IPS-15b (cell line): ENCODE measurements around the gene ATP13A2.
A peak's percentile ranks its signal among the peaks of the same experiment; 100 is the strongest.
"Not testable (repeated sequence)": the region's sequence is repeated elsewhere in the genome, so short reads cannot be mapped to it uniquely, and the experiment has no call there.

Source experiments
- H3K27me3 ChIP-seq: one replicate; pipeline ENCODE4 v1.6.1; 2013; ENCODE audit warnings: low read length; ENCODE audit not compliant: control insufficient read depth, insufficient read depth
- H3K36me3 ChIP-seq: one replicate; pipeline ENCODE4 v1.6.1; 2013; ENCODE audit warnings: low read length; ENCODE audit not compliant: control insufficient read depth, insufficient read depth
- H3K4me1 ChIP-seq: one replicate; pipeline ENCODE4 v1.6.1; 2013; ENCODE audit warnings: mild to moderate bottlenecking, low read length; ENCODE audit not compliant: control insufficient read depth, insufficient read depth
- H3K4me3 ChIP-seq: one replicate; pipeline ENCODE4 v1.5.1; 2013; ENCODE audit warnings: low read depth, low read length
- H3K9ac ChIP-seq: one replicate; pipeline ENCODE4 v1.6.1; 2013; ENCODE audit warnings: low read depth, mild to moderate bottlenecking, low read length
- H3K9me3 ChIP-seq: one replicate; pipeline ENCODE4 v1.6.1; 2013; ENCODE audit warnings: mild to moderate bottlenecking, low read length; ENCODE audit not compliant: control insufficient read depth, insufficient read depth

ATP13A2 gene

DNA sequence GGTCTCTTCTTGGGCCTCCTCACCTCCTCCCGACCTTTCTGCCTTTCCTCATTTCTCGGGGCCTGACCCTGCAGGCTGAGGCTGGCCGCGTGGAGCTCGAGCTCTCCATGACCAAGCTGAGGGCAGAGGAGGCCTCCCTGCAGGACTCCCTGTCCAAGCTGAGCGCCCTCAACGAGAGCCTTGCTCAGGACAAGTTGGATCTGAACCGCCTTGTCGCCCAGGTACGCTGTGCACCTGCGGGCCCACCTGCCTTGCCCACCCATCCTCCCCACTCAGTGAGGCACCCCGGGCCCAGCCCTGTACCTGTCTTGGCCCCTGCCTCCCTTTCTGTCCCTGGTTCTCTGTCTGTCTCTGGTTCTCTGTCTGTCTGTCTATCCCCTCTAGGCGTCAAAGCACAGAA is 65.5 kb downstream of the ATP13A2 start:
- H3K4me1 ChIP-seq, H3K9me3 ChIP-seq, H3K27me3 ChIP-seq, H3K4me3 ChIP-seq, H3K9ac ChIP-seq: not testable (repeated sequence)
- H3K36me3 ChIP-seq = peaks cover 25% of the 10 kb centered on the region

DNA sequence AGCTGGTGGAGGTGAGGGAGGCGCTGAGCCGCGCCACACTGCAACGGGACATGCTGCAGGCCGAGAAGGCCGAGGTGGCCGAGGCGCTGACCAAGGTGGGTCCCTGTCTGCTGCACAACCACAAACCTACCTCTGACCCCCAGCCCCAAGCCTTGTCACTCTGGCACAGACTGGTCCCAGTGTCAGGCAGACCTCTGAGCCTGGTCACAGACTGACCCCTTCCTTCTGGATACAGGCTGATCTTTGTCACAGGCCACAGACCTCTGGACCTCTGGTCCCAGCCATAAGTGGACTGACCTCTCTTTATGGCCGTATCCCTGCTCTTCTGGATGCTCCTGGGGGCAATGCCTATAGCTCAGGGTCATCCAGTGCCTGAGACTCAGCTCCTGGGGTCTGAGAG is 66.2 kb downstream of the ATP13A2 start:
- H3K4me1 ChIP-seq, H3K9ac ChIP-seq, H3K9me3 ChIP-seq, H3K27me3 ChIP-seq, H3K4me3 ChIP-seq: not testable (repeated sequence)
- peaks cover 25% of the 10 kb centered on the region for H3K36me3 ChIP-seq

DNA sequence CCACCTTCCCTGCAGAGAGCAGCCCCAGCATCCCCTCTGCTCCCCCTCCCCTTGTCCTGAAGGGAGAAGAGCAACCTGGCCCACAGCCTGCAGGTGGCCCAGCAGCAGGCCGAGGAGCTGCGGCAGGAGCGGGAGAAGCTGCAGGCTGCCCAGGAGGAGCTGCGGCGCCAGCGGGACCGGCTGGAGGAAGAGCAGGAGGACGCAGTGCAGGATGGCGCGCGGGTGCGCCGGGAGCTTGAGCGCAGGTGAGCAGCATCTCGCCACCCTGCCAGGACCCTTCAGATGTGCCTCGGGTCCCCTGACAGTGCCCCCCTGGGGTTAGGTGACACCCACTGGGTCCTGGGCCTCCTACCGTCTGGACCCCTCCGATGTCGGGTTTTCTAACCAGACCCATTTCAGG is 67.7 kb downstream of the ATP13A2 start:
- H3K4me1 ChIP-seq = no peaks in the 10 kb centered on the region
- no peaks in the 10 kb centered on the region for H3K9me3 ChIP-seq
- no peak overlapping the region for H3K9ac ChIP-seq
- peaks cover 21% of the 10 kb centered on the region for H3K36me3 ChIP-seq
- H3K27me3 ChIP-seq = no peaks in the 10 kb centered on the region
- no peak overlapping the region for H3K4me3 ChIP-seq

DNA sequence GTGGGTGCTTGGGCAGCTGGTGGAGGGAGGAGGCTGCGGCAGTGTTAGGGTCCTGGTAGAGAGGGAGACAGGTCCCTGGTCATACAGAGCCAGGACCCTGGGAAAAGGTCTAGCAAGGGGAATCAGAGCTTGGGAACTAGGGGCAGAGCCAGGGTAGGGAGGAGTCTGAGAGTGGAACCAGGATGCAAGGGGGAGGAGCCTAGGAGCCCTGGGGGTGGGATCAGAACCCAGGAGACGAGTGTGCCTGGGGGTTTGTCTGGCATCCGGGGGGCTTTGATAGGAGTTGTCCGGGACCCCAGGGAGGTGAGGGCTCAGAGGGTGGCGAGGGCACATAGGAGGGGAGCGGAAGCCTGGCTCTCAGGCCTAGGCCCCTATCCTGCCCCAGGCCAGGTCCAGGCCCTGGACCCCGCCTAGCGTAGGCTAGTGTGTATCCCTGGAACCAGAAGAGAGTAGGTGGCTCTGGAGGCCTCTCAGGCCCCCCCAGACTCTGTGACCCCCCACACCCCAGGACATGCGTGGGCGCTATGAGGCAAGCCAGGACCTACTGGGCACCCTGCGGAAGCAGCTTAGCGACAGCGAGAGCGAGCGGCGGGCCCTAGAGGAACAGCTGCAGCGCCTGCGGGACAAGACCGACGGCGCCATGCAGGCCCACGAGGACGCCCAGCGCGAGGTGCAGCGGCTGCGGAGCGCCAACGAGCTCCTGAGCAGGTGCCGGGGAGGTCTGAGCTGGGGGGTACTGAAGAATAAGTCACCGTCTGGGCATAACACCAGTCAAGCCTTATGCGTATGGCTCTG is 72.1 kb downstream of the ATP13A2 start:
- not testable (repeated sequence) for H3K27me3 ChIP-seq, H3K9me3 ChIP-seq, H3K4me1 ChIP-seq, H3K9ac ChIP-seq
- Histone ChIP-seq H3K36me3 (peaks cover 25% of the 10 kb centered on the region), H3K4me3 (peak overlapping the region; percentile 22)

DNA sequence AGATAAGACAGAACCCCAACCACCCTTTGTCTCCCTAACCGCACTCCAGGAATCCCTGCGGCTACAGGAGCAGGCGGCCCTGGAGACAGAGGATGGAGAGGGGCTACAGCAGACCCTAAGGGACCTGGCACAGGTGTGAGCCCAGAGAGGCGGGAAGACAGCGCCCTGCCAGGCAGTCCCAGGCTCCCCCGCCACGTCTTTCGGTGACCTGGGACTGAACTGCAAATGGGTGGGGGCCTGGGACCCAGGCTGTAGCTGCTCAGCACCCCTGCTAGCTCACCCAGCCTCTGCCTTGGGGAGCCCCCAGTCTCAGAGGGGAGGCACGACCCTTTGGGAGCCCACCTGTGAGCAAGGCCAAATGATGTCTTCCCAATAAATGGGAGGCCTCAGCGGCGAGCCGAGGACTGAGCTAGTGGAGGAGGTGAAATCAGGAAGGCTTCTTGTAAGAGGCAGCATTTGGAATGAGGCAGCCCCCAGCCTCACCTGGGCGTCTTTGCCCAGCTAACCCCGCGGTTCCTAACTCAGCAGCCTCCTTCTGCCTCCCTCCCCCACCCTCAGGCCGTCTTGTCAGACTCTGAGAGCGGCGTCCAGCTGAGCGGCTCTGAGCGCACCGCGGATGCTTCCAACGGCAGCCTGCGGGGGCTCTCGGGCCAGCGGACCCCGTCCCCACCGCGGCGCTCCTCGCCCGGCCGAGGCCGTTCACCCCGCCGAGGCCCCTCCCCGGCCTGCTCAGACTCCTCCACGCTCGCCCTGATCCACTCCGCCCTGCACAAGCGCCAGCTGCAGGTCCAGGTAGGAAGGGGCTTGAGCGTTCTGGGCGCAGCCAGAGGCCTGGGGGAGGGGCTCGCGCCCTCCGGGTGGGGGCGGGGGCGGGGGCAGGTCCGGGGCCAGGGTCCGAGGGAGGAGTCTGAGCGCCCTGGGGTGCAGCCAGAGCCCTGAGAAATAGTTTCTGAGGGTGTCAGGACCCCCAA is 73.1 kb downstream of the ATP13A2 start:
- Histone ChIP-seq H3K27me3 (no peaks in the 10 kb centered on the region), H3K4me1 (peaks cover 2% of the 10 kb centered on the region), H3K9me3 (no peaks in the 10 kb centered on the region), H3K36me3 (peaks cover 19% of the 10 kb centered on the region), H3K4me3 (peak overlapping the region; percentile 48), H3K9ac (no peak overlapping the region)

DNA sequence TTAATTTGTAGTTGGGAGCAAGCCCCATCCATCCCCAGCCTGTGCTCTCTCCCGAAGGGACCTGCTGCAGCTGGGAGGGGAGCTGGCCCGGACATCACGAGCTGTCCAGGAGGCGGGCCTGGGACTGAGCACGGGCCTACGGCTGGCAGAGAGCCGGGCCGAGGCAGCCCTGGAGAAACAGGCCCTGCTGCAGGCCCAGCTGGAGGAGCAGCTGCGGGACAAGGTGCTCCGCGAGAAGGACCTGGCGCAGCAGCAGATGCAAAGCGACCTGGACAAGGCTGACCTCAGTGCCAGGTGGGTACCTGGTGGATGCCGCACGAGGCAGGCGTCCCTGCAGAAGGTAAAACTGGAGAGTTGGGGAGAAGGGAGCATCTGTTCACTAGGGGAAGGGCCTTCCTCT is 75.1 kb downstream of the ATP13A2 start:
- H3K4me1 ChIP-seq, H3K9ac ChIP-seq, H3K27me3 ChIP-seq, H3K9me3 ChIP-seq, H3K4me3 ChIP-seq: not testable (repeated sequence)
- H3K36me3 ChIP-seq = peaks cover 12% of the 10 kb centered on the region
